NB4 (cell line): ENCODE data around the gene GTF2A2.

Source experiments
- MYC ChIP-seq: IDR thresholded peaks from 2 replicates; pipeline ENCODE4 v1.6.1; 2011; ENCODE audit warnings: low read depth, low read length
- POLR2A ChIP-seq: IDR thresholded peaks from 2 replicates; pipeline ENCODE4 v1.6.1; 2011; ENCODE audit warnings: mild to moderate bottlenecking; ENCODE audit not compliant: insufficient read length; ENCODE audit errors: extremely low read depth
- TF ChIP-seq, protein P1 (sequence below): IDR thresholded peaks from one replicate; pipeline ENCODE4 v1.5.1; 2012; ENCODE audit warnings: low read depth, low read length

- TF ChIP-seq MYC (no peak), POLR2A (no peak)
- TF ChIP-seq, protein P1, sequence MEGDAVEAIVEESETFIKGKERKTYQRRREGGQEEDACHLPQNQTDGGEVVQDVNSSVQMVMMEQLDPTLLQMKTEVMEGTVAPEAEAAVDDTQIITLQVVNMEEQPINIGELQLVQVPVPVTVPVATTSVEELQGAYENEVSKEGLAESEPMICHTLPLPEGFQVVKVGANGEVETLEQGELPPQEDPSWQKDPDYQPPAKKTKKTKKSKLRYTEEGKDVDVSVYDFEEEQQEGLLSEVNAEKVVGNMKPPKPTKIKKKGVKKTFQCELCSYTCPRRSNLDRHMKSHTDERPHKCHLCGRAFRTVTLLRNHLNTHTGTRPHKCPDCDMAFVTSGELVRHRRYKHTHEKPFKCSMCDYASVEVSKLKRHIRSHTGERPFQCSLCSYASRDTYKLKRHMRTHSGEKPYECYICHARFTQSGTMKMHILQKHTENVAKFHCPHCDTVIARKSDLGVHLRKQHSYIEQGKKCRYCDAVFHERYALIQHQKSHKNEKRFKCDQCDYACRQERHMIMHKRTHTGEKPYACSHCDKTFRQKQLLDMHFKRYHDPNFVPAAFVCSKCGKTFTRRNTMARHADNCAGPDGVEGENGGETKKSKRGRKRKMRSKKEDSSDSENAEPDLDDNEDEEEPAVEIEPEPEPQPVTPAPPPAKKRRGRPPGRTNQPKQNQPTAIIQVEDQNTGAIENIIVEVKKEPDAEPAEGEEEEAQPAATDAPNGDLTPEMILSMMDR = no peak
Observed at GRCh38 chr15:59615661-59616060, 41.7 kb downstream of the GTF2A2 start.
